Activated gamma-delta T cell treated with Interleukin-2 at 50 U/mL for 16 hours (primary cell): Measurements from ENCODE around the gene GPR101.
"Not testable (repeated sequence)": the region's sequence is repeated elsewhere in the genome, so short reads cannot be mapped to it uniquely, and the experiment has no call there.

Source experiments
- DNase-seq: peaks from one replicate; pipeline ENCODE4 v3.0.0-alpha.2; 2020

Gene GPR101

GRCh38 chrX:137025930-137026329 is 7.9 kb downstream of the GPR101 start:
- no peak for DNase-seq

GRCh38 chrX:137000236-137000635 is 33.6 kb downstream of the GPR101 start:
- DNase-seq: not testable (repeated sequence)

- DNase-seq: no peak
These were observed 34.8 kb downstream of the GPR101 start for GRCh38 chrX:136999024-136999423.
